GM12872 (cell line): ENCODE data around the gene PRR30.

Experiments
- CTCF ChIP-seq: IDR thresholded peaks from 3 replicates; pipeline ENCODE4 v1.5.1; 2011; ENCODE audit warnings: low read depth, mild to moderate bottlenecking, low read length, moderate library complexity; ENCODE audit not compliant: insufficient read depth

PRR30 gene

GRCh38 chr2:27177441-27178351 lies 38.5 kb upstream of the PRR30 start:
- TF ChIP-seq CTCF = no peak

DNA sequence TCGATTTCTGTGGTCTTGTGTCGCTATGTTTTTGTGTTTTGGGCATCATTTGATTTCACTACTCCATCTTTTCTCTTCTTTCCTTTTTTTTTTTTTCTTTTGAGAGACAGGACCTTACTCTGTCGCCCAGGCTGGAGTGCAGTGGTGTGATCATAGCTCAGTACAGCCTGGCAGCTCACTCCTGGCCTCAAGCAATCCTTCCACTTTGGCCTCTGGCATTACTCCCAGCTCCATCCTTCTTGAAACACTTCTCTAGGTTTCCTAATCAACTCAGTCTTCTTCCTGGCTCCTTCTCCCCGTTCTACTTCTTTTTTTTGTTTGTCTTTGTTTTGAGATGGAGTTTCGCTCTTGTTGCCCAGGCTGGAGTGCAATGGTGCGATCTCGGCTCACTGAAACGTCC lies 36.1 kb upstream of the PRR30 start:
- no peak for TF ChIP-seq CTCF

GRCh38 chr2:27174638-27175037 lies 35.4 kb upstream of the PRR30 start:
- no peak for TF ChIP-seq CTCF

DNA sequence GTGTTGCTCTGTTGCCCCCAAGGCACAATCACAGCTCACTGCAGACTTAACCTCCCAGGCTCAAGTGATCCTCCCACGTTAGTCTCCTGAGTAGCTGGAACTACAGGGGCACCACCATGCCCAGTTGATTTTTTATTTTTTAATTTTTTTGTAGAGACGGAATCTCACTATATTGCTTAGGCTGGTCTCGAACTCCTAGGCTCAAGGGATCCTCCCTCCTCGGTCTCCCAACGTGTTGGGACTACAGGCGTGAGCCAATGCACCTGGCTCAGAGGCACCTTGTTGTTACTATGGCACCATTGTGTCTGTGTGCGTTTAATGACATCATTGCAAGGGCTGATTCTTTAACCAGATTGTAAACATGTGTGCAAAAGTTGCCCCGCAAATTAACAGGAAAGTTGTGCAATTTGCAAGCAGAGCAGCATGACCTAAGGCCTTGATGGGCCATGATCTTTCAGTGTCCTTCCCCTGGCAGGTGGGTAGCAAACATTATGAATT lies 32.2 kb upstream of the PRR30 start:
- no peak for TF ChIP-seq CTCF

DNA sequence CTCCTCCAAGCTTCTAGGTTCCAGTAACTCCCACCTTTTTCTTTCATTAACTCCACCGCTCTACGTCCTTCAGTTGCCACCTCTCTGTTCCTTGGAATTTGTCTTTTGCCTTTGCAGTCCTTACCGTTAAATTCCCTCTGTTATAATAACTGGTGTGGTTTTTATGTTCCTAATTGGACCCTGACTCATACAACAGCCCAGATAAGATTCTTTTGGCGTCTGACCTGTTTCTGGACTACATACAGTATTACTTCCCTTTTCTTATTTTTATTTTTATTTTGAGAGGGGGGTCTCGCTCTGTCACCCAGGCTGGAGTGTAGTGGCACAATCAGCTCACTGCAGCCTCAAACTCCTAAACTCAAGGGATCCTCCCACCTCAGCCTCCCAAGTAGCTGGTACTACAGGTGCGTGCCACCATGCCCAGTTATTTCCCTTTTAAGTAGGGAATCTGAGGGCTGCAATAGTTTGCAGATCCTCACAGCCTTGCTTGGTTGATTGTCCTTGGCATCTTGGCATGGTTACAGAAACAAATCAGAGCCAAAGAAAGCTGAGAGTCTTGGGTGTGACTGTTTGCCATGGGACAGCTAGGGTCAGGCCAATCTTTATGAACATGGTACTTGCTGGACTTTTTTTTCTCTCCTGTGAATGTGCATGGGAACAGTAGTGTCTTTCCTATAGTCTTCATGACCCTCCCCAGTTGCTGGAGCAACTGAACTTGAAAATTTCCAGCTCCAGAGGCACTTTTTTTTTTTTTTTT lies 31.5 kb upstream of the PRR30 start:
- TF ChIP-seq CTCF = no peak

- no peak for TF ChIP-seq CTCF
These were observed 26.0 kb upstream of the PRR30 start for GRCh38 chr2:27164960-27165763.
